Left lung (tissue), 10 donors: ENCODE results near the gene BNIP2. TPM values are rescaled to one million over a fixed set of nuclear protein-coding genes. Genes with fewer than 3 reads are reported as not detected.

Source experiments
- ATAC-seq: fragments of 200-7000 bp; cut with Tn5 transposase; one replicate; pipeline ENCODE4 v1.9.1; 2020; ENCODE audit warnings: moderate library complexity
- DNase-seq, 4 donors: peaks; one replicate each; pipeline ENCODE4 v3.0.0-alpha.2; 2013 to 2020
- H3K27ac ChIP-seq, 2 donors: fragments of 200-600 bp; sonication (generic) in 1 of 2; one replicate each; pipeline versions ENCODE4 v1.5.0 to v1.8.0; 2020 to 2021
- H3K27me3 ChIP-seq, 2 donors: fragments of 200-600 bp; sonication (generic) in 1 of 2; one replicate each; pipeline versions ENCODE4 v1.5.0 to v1.8.0; 2020 to 2021
- H3K36me3 ChIP-seq, 2 donors: fragments of 200-600 bp; sonication (generic) in 1 of 2; one replicate each; pipeline versions ENCODE4 v1.5.0 to v1.8.0; 2020 to 2021
- H3K4me1 ChIP-seq, 2 donors: fragments of 200-600 bp; one replicate each; pipeline ENCODE4 v1.8.0; 2021
- H3K4me3 ChIP-seq, 2 donors: fragments of 200-600 bp; sonication (generic) in 1 of 2; one replicate each; pipeline versions ENCODE4 v1.5.0 to v1.8.0; 2020 to 2021; ENCODE audit warnings: mild to moderate bottlenecking in 1 of 2
- H3K9me3 ChIP-seq, 2 donors: fragments of 200-600 bp; sonication (generic) in 1 of 2; one replicate each; pipeline versions ENCODE4 v1.5.0 to v1.8.0; 2020 to 2021
- CTCF ChIP-seq, 2 donors: fragments of 200-600 bp; sonication (generic) in 1 of 2; IDR thresholded peaks; one replicate each; pipeline versions ENCODE4 v1.5.0 to v1.8.0; 2021; ENCODE audit warnings: antibody characterized with exemption in 2 of 2
- intact Hi-C, 2 donors: fragments of 100-400 bp; cut with DNase I; formaldehyde crosslinking; loops; one replicate each; pipeline versions ENCODE4 v1.11.2 to v1.14.2; 2022
- polyA plus RNA-seq, 6 donors: library from polyadenylated mRNA; unstranded; fragments of 120-200 nt; gene quantifications; one replicate each; pipeline ENCODE4 v1.2.1, GENCODE V29; 2013; ENCODE audit not compliant: insufficient read length in 6 of 6
- total RNA-seq, 2 donors: library from RNA; stranded (reverse); fragmentation: NEBNext Ultra II Directional; extraction: Animal tissue kit (Norgen Biotek cat#: 25700); gene quantifications; one replicate each; pipeline ENCODE4 v1.2.1, GENCODE V29; 2021
- donor health status: DM: no; HTN: yes; CAD: no.
- donor health status: DM: no; HTN: no; CAD: no.

Gene BNIP2
- total and polyA plus RNA-seq, 8 donors, result 66.0 to 87.3 (median 73.7) TPM

DNA sequence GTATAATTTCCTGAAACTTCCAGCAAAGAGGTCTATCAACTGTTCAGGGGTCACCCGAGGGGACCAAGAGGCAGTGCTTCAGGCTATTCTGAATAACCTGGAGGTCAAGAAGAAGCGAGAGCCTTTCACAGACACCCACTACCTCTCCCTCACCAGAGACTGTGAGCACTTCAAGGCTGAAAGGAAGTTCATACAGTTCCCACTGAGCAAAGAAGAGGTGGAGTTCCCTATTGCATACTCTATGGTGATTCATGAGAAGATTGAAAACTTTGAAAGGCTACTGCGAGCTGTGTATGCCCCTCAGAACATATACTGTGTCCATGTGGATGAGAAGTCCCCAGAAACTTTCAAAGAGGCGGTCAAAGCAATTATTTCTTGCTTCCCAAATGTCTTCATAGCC is 70.7 kb downstream of the BNIP2 start:
- no peak overlapping the region for H3K27ac ChIP-seq
- ATAC-seq (no peak), DNase-seq (no peak)
- no peaks in the 10 kb centered on the region for H3K9me3 ChIP-seq
- H3K27me3 ChIP-seq, result peaks cover 0 to 21% of the 10 kb centered on the region in 2 donors
- H3K4me1 ChIP-seq, result no peaks in the 10 kb centered on the region
- no peaks in the 10 kb centered on the region for H3K36me3 ChIP-seq
- no peak for TF ChIP-seq CTCF (IDR thresholded peaks at IDR 0.05)
- intact Hi-C loops, result no loop called here
- H3K4me3 ChIP-seq, result no peak overlapping the region

DNA sequence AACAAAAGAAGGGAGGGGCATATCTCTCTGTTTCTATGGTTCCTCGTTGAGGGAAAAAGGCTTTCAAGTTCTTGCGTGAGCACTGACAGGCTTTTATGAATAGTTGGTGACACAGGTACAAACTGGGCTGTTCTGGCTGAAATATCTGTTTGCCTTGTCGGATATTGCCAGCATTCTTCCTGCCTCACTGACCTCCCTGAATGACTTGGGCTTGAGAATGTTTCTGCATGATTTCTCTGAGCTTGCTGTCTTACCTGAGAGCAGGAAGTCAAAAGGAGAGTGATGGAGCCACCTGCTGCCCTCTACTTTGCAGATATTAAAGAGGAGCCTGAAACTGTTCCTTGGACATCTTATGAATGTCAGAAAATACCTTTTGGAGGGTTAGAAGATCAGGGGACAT is 72.7 kb downstream of the BNIP2 start:
- no peaks in the 10 kb centered on the region for H3K36me3 ChIP-seq
- DNase-seq, result no peak
- ATAC-seq, result peak; percentile 21
- no peak overlapping the region for H3K4me3 ChIP-seq
- no peak for TF ChIP-seq CTCF (IDR thresholded peaks at IDR 0.05)
- intact Hi-C loops, result no loop called here
- H3K27me3 ChIP-seq, result peaks cover 0 to 15% of the 10 kb centered on the region in 2 donors
- H3K4me1 ChIP-seq, result no peaks in the 10 kb centered on the region
- no peak overlapping the region for H3K27ac ChIP-seq
- no peaks in the 10 kb centered on the region for H3K9me3 ChIP-seq

DNA sequence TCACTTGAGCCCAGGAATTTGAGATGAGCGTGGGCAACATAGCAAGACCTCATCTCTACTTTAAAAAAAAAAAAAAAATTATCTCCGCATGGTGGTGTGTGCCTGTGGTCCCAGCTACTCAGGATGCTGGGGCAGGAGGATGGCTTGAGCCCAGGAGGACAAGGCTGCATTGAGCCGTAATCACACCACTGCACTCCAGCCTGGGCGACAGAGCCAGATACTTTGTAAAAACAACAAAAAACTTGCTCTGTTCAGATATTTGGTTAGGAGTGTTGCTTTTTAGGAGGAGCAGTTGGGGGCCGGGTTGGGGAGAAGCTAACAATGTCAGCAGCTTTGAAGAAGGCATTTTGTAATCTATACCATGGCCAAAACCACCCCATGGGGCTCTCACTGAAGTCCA is 73.5 kb downstream of the BNIP2 start:
- no peak for DNase-seq
- H3K9me3 ChIP-seq, result no peaks in the 10 kb centered on the region
- no peak overlapping the region for H3K27ac ChIP-seq
- H3K27me3 ChIP-seq, result peaks cover 0 to 15% of the 10 kb centered on the region in 2 donors
- ATAC-seq, result no peak
- no peak overlapping the region for H3K4me3 ChIP-seq
- intact Hi-C loops, result no loop called here
- no peaks in the 10 kb centered on the region for H3K4me1 ChIP-seq
- TF ChIP-seq CTCF (IDR thresholded peaks at IDR 0.05), result no peak
- no peaks in the 10 kb centered on the region for H3K36me3 ChIP-seq

DNA sequence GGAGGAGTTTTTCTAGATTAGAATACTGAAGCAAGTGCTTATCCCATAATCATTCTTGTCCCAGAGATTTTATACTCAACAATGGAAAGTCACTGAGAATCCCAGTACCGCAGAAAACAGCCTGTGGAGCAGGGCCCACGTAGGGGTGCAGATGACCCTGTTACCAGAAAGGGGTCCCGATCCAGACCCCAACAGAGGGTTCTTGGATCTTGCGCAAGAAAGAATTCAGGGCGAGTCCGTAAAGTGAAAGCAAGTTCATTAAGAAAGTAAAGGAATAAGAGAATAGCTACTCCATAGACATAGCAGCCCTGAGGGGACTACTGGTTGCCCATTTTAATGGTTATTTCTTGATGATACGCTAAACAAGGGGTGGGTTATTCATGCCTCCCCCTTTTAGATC is 75.0 kb downstream of the BNIP2 start:
- no peak for DNase-seq
- no peaks in the 10 kb centered on the region for H3K9me3 ChIP-seq
- H3K4me3 ChIP-seq, result no peak overlapping the region
- no peak for ATAC-seq
- H3K36me3 ChIP-seq, result no peaks in the 10 kb centered on the region
- H3K4me1 ChIP-seq, result no peaks in the 10 kb centered on the region
- peaks cover 0 to 15% of the 10 kb centered on the region in 2 donors for H3K27me3 ChIP-seq
- H3K27ac ChIP-seq, result no peak overlapping the region
- no peak for TF ChIP-seq CTCF (IDR thresholded peaks at IDR 0.05)
- intact Hi-C loops, result no loop called here

DNA sequence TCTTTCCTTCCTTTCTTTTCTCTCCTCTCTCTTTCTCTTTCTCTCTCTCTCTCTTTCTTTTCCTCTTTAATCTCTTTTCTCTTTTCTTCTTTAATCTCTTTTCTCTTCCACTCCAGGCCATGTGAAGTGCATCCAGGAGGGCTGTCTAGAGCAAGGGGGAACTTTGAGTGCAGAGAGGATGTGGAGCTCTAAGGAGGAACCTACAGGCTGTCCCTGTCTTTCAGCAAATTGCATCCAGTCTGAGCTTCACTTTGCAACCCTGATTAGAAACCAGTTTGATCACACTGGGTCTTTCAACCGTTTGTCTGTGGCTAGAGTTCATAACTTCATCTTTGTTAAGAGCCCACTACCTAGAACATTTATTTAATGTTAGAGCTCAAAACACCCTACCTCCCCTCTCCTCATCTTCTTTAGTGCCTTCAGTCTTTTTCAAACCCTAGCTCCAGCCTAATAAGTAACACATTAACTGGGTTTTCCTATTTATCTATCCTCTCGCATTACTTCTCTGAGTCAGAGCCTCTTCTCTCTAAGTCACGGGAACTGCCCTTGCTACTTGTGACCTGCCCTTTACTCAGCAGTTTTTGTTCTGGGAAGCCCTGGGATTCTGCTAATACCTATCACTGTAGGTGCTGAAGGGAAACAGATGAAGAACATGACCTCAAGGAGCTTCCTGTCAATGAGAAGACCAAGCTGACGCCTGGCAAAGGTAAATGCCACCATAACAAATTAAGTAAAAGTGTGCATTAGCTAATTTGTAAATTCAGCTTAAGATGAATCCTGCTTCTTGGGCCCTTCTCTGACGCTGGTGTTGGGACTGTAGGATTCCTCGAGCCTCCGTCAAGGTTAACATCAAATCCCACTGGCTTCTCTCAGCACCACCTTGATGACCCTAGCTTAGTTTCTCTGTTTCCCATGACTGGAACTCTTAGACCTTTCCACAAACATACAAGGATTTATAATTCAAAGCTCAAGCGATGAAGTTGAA is 77.6 kb downstream of the BNIP2 start, which contains the start of gene GCNT3:
Gene GCNT3, plus strand, starts transcription at position 508 of the 985 bp plus-strand sequence. CDS start 6,456 bp downstream, outside the sequence.
- Histone ChIP-seq H3K36me3 (no peaks in the 10 kb centered on the region), H3K4me1 (no peaks in the 10 kb centered on the region), H3K4me3 (peak within 1 kb of the TSS in 1 of 2 donors; percentile 2), H3K27me3 (peaks cover 0 to 3% of the 10 kb centered on the region in 2 donors), H3K27ac (no peak within 1 kb of the TSS), H3K9me3 (no peaks in the 10 kb centered on the region)
- DNase-seq (peak in 1 of 4 donors; percentile 14), ATAC-seq (peak; percentile 93)
- intact Hi-C loops, result no loop called here
- TF ChIP-seq CTCF (IDR thresholded peaks at IDR 0.05), result no peak
